Mesothelial cell of epicardium (in vitro differentiated cells): Measurements from ENCODE around the gene VSIG10L2. TPM values are rescaled to one million over a fixed set of nuclear protein-coding genes. Genes with fewer than 3 reads are reported as not detected.

ENCODE experiments used
- DNase-seq, 2 experiments: peaks; one replicate each; pipeline ENCODE4 v3.0.0; 2021; ENCODE audit warnings: low spot score in 2 of 2; ENCODE audit not compliant: unreplicated experiment in 2 of 2
- H3K27ac Mint-ChIP-seq: 2 replicates; pipeline ENCODE4 v1.8.0; 2021; ENCODE audit warnings: mixed read lengths
- H3K27me3 Mint-ChIP-seq: 2 replicates; pipeline ENCODE4 v1.8.0; 2021; ENCODE audit warnings: low read depth, mixed read lengths
- H3K36me3 Mint-ChIP-seq: 2 replicates; pipeline ENCODE4 v1.8.0; 2021; ENCODE audit warnings: mixed read lengths
- H3K4me1 Mint-ChIP-seq: 2 replicates; pipeline ENCODE4 v1.8.0; 2021; ENCODE audit warnings: mixed read lengths
- H3K4me3 Mint-ChIP-seq: 2 replicates; pipeline ENCODE4 v1.8.0; 2021; ENCODE audit warnings: mild to moderate bottlenecking, moderate library complexity, mixed read lengths
- H3K9me3 Mint-ChIP-seq: 2 replicates; pipeline ENCODE4 v1.8.0; 2021; ENCODE audit warnings: mixed read lengths
- total RNA-seq: library from RNA; stranded (reverse); gene quantifications from 3 replicates; pipeline ENCODE4 v1.2.1, GENCODE V29; 2021
- TF ChIP-seq, protein P1 (sequence below): fragments of 200-600 bp; sonication (generic); IDR thresholded peaks from one replicate; pipeline ENCODE4 v1.5.0; 2021; ENCODE audit warnings: antibody characterized with exemption; ENCODE audit not compliant: unreplicated experiment

Gene VSIG10L2
- total RNA-seq, 1 donor from 2014 or later: not detected

GRCh38 chr11:125992893-125993292 lies 47.0 kb downstream of the VSIG10L2 start:
- Mint-ChIP-seq H3K9me3 (no peaks in the 10 kb centered on the region), H3K4me1 (peaks cover 16% of the 10 kb centered on the region), H3K27ac (no peak overlapping the region), H3K27me3 (no peaks in the 10 kb centered on the region), H3K36me3 (peaks cover 48% of the 10 kb centered on the region), H3K4me3 (no peak overlapping the region)
- no peak for DNase-seq
- TF ChIP-seq, protein P1, sequence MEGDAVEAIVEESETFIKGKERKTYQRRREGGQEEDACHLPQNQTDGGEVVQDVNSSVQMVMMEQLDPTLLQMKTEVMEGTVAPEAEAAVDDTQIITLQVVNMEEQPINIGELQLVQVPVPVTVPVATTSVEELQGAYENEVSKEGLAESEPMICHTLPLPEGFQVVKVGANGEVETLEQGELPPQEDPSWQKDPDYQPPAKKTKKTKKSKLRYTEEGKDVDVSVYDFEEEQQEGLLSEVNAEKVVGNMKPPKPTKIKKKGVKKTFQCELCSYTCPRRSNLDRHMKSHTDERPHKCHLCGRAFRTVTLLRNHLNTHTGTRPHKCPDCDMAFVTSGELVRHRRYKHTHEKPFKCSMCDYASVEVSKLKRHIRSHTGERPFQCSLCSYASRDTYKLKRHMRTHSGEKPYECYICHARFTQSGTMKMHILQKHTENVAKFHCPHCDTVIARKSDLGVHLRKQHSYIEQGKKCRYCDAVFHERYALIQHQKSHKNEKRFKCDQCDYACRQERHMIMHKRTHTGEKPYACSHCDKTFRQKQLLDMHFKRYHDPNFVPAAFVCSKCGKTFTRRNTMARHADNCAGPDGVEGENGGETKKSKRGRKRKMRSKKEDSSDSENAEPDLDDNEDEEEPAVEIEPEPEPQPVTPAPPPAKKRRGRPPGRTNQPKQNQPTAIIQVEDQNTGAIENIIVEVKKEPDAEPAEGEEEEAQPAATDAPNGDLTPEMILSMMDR: no peak

GRCh38 chr11:125994509-125994908 lies 48.7 kb downstream of the VSIG10L2 start:
- Mint-ChIP-seq H3K4me1 (peaks cover 17% of the 10 kb centered on the region), H3K36me3 (peaks cover 54% of the 10 kb centered on the region), H3K4me3 (no peak overlapping the region), H3K9me3 (no peaks in the 10 kb centered on the region), H3K27ac (no peak overlapping the region), H3K27me3 (no peaks in the 10 kb centered on the region)
- TF ChIP-seq, protein P1: no peak
- DNase-seq: no peak

- TF ChIP-seq, protein P1: no peak
- no peak for DNase-seq
- H3K27me3 Mint-ChIP-seq: no peaks in the 10 kb centered on the region
- no peak overlapping the region for H3K27ac Mint-ChIP-seq
- H3K9me3 Mint-ChIP-seq: no peaks in the 10 kb centered on the region
- peaks cover 55% of the 10 kb centered on the region for H3K36me3 Mint-ChIP-seq
- H3K4me1 Mint-ChIP-seq: peaks cover 12% of the 10 kb centered on the region
- no peak overlapping the region for H3K4me3 Mint-ChIP-seq
Measured at GRCh38 chr11:125995313-125995712, 49.5 kb downstream of the VSIG10L2 start.

GRCh38 chr11:125998267-125998666 lies 52.4 kb downstream of the VSIG10L2 start:
- Mint-ChIP-seq H3K36me3 (peaks cover 67% of the 10 kb centered on the region), H3K9me3 (no peaks in the 10 kb centered on the region), H3K4me1 (peaks cover 3% of the 10 kb centered on the region), H3K4me3 (no peak overlapping the region), H3K27me3 (no peaks in the 10 kb centered on the region), H3K27ac (no peak overlapping the region)
- no peak for DNase-seq
- TF ChIP-seq, protein P1: no peak

- no peak for DNase-seq
- H3K27me3 Mint-ChIP-seq: no peaks in the 10 kb centered on the region
- H3K9me3 Mint-ChIP-seq: no peaks in the 10 kb centered on the region
- TF ChIP-seq, protein P1: no peak
- H3K4me3 Mint-ChIP-seq: no peak overlapping the region
- H3K27ac Mint-ChIP-seq: peak overlapping the region; percentile 2
- H3K4me1 Mint-ChIP-seq: peaks cover 3% of the 10 kb centered on the region
- peaks cover 63% of the 10 kb centered on the region for H3K36me3 Mint-ChIP-seq
Measured at GRCh38 chr11:125999234-125999880, 53.5 kb downstream of the VSIG10L2 start.
